ENCODE data around the gene BICC1.

The BICC1 gene

DNA sequence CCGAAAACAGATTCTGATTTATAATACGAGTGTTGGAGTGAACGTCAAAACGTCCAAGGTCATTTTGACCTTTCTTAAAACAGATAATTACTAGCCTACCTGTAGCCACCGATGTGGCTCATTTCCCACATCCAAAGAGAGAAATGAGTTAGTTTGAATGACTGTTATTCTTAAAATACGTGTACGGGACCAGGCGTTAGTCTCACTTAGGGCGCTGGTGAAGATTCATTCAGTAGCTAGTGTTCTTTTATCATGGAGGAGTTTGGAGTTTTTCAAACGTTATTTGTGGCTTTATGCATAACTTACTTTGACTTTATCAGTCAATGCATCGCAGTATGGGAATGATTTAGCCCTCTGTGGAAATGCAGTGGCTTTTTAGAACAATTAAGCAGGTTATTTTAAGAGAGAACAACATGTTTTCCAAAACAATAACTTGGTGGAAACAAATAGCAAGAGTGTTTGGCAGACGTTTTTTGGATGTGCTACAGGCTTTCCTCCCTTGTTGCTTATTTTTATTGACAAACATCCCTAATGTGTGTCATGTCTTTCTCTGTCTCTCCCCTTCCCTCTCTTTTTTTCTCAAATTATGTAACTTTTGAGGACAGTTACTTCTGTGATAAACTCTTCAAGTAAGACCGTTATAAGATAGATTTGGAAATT, 1.6 kb downstream of the BICC1 start:
- Histone ChIP-seq H3K4me1 (ENCODE audit: control insufficient read depth in 1 of 2, insufficient read depth in 2 of 2, low read length in 2 of 2) (peaks cover 0 to 5% of the 10 kb centered on the region in 2 donors), H3K9ac (ENCODE audit: low read depth in 1 of 2, low read length in 2 of 2) (no peak overlapping the region), H3K36me3 (ENCODE audit: control insufficient read depth in 1 of 2, insufficient read depth in 2 of 2, low read length in 2 of 2) (no peaks in the 10 kb centered on the region), H3K27ac (ENCODE audit: low read depth, low read length) (no peak overlapping the region), H3K9me3 (ENCODE audit: control insufficient read depth in 1 of 2, low read length in 2 of 2) (no peaks in the 10 kb centered on the region), H3K27me3 (ENCODE audit: control insufficient read depth in 1 of 2, insufficient read depth in 2 of 2, low read length in 2 of 2) (peaks cover 29 to 47% of the 10 kb centered on the region in 2 donors), H3K4me3 (ENCODE audit: low read depth in 1 of 2, low read length in 2 of 2) (peak overlapping the region; percentile 21 to 70)

DNA sequence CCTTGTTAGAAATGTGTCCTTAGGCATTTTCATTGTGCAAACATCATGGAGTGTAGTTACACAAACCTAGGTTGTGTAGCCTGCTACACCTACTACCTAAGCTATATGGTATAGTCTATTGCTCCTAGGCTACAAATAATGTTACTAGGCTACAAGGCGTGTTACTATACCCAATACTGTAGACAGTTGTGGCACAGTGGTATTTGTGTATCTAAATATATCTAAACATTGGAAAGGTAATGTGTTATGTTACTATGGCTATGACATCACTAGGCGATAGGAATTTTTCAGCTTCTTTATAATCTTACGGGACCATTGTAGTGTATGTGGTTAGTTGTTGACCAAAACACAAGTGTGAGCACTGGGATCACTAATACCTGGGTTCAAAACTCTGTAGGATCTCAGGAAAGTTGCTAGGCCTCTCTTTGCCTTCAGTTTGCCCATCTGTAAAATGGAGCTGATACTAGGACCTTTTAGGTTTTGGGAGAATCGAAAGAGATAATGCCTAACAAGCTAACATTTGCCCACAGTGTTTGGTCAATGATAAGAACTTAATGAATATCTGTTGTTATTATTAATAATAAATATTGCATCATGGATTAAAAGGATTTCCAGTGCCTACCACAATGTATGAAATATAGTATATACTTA, 2.7 kb downstream of the BICC1 start:
- Histone ChIP-seq H3K4me3 (ENCODE audit: low read depth in 1 of 2, low read length in 2 of 2) (no peak overlapping the region), H3K9me3 (ENCODE audit: control insufficient read depth in 1 of 2, low read length in 2 of 2) (no peaks in the 10 kb centered on the region), H3K27me3 (ENCODE audit: control insufficient read depth in 1 of 2, insufficient read depth in 2 of 2, low read length in 2 of 2) (peaks cover 29 to 42% of the 10 kb centered on the region in 2 donors), H3K36me3 (ENCODE audit: control insufficient read depth in 1 of 2, insufficient read depth in 2 of 2, low read length in 2 of 2) (no peaks in the 10 kb centered on the region), H3K4me1 (ENCODE audit: control insufficient read depth in 1 of 2, insufficient read depth in 2 of 2, low read length in 2 of 2) (peaks cover 0 to 5% of the 10 kb centered on the region in 2 donors), H3K9ac (ENCODE audit: low read depth in 1 of 2, low read length in 2 of 2) (no peak overlapping the region), H3K27ac (ENCODE audit: low read depth, low read length) (no peak overlapping the region)

DNA sequence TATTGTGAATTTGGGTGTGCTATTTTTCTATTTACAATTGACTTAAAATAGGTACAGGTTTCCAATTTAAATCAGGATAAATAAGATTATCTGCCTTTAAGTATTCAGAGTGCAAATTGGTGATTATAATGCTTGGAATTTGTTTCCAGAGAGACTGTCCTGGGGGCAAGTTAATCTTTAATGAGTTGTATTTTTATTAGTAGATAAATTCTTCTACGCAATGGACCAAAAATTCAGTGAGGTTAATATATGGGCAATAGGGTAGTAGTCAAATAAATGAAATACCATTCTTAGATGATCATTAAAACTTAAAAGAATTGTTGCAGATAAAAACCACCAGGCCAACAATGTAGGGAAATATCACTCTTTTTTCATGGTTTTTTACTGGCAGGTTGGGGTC, 3.4 kb downstream of the BICC1 start:
- Histone ChIP-seq H3K9ac (ENCODE audit: low read depth in 1 of 2, low read length in 2 of 2) (no peak overlapping the region), H3K4me3 (ENCODE audit: low read depth in 1 of 2, low read length in 2 of 2) (no peak overlapping the region), H3K27me3 (ENCODE audit: control insufficient read depth in 1 of 2, insufficient read depth in 2 of 2, low read length in 2 of 2) (peaks cover 29 to 35% of the 10 kb centered on the region in 2 donors), H3K27ac (ENCODE audit: low read depth, low read length) (no peak overlapping the region), H3K4me1 (ENCODE audit: control insufficient read depth in 1 of 2, insufficient read depth in 2 of 2, low read length in 2 of 2) (peaks cover 0 to 5% of the 10 kb centered on the region in 2 donors), H3K9me3 (ENCODE audit: control insufficient read depth in 1 of 2, low read length in 2 of 2) (no peaks in the 10 kb centered on the region), H3K36me3 (ENCODE audit: control insufficient read depth in 1 of 2, insufficient read depth in 2 of 2, low read length in 2 of 2) (no peaks in the 10 kb centered on the region)

DNA sequence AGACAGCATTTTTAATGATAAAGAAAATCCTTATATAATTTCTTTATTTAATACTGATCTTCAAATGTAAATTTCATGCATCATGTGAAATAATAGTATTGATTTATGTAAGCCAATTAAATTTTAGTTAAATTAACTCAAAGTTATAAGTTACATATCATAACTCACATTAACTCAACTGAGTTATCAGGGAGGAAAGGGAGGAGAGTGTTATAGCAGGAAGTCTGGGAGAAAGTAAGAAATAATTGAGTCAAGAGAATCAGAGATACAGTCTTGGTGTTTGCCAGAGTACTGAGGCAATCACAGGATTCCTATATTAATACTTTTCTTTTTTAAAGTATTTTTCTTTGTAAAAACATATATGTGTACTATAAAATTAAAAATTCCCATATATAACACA, 4.0 kb downstream of the BICC1 start:
- H3K36me3 ChIP-seq (ENCODE audit: control insufficient read depth in 1 of 2, insufficient read depth in 2 of 2, low read length in 2 of 2) = no peaks in the 10 kb centered on the region
- no peaks in the 10 kb centered on the region for H3K9me3 ChIP-seq (ENCODE audit: control insufficient read depth in 1 of 2, low read length in 2 of 2)
- no peak overlapping the region for H3K9ac ChIP-seq (ENCODE audit: low read depth in 1 of 2, low read length in 2 of 2)
- no peak overlapping the region for H3K27ac ChIP-seq (ENCODE audit: low read depth, low read length)
- peaks cover 27 to 31% of the 10 kb centered on the region in 2 donors for H3K27me3 ChIP-seq (ENCODE audit: control insufficient read depth in 1 of 2, insufficient read depth in 2 of 2, low read length in 2 of 2)
- no peak overlapping the region for H3K4me3 ChIP-seq (ENCODE audit: low read depth in 1 of 2, low read length in 2 of 2)
- H3K4me1 ChIP-seq (ENCODE audit: control insufficient read depth in 1 of 2, insufficient read depth in 2 of 2, low read length in 2 of 2) = peaks cover 0 to 5% of the 10 kb centered on the region in 2 donors

DNA sequence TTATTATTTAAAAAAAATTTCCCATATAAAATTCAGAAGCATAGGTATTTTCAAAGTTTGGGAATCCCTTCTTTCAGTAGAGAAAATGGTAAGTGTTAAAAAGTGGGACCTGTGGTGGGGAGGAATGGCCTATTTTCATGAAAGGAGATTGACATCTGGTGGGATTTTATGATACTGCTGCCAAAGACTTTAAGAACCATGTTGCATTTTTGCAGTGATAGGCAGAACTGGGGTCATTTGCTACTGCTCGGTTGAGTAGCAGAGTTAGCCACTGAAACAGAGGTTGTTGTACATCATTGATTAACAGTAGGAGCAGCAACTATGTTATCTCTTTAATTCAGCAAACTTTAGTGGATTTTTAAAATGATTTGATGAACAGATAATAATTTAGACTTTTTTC, 4.4 kb downstream of the BICC1 start:
- Histone ChIP-seq H3K9me3 (ENCODE audit: control insufficient read depth in 1 of 2, low read length in 2 of 2) (no peaks in the 10 kb centered on the region), H3K9ac (ENCODE audit: low read depth in 1 of 2, low read length in 2 of 2) (no peak overlapping the region), H3K36me3 (ENCODE audit: control insufficient read depth in 1 of 2, insufficient read depth in 2 of 2, low read length in 2 of 2) (no peaks in the 10 kb centered on the region), H3K4me1 (ENCODE audit: control insufficient read depth in 1 of 2, insufficient read depth in 2 of 2, low read length in 2 of 2) (peaks cover 0 to 5% of the 10 kb centered on the region in 2 donors), H3K4me3 (ENCODE audit: low read depth in 1 of 2, low read length in 2 of 2) (no peak overlapping the region), H3K27me3 (ENCODE audit: control insufficient read depth in 1 of 2, insufficient read depth in 2 of 2, low read length in 2 of 2) (peaks cover 24 to 27% of the 10 kb centered on the region in 2 donors), H3K27ac (ENCODE audit: low read depth, low read length) (no peak overlapping the region)

DNA sequence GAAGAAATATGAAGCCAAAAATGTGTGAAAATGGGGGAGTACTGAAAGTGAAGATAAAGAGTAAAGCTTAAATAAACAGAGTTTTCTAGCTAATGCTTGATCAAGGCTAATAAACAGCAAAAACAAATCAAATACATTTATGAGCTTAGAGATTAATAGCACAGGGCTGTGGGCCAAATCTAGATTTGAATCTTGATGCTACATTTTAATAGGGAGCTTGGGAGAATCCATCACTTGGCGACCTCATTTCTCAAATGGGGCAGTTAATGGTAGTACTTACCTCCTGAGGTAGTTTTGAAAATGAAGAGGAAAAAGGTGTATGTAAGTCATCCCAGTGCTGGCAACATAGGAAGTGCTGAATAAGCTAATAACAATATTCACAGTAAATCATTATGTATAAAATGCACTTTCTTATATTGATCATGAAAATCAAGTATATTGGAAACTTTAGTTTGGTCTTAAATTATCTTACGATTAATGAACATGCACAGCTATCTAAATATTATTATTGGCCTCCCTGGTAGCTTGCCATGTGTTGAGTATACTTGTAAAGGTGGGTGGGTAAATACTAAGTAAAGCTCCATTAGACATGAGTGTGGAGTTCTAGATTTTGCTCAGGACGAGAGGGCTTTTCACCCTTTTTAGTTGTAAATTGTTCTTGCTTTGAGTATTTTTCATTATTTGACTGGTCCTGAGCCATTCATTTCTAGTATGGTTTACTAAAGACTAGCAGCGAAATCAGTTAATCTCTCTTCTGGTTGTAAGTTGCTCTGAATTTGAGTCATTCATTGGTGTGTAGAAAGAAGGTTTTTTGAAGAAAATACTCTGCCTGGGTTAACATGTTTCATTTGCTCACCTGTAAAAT, 5.1 kb downstream of the BICC1 start:
- no peak overlapping the region for H3K27ac ChIP-seq (ENCODE audit: low read depth, low read length)

DNA sequence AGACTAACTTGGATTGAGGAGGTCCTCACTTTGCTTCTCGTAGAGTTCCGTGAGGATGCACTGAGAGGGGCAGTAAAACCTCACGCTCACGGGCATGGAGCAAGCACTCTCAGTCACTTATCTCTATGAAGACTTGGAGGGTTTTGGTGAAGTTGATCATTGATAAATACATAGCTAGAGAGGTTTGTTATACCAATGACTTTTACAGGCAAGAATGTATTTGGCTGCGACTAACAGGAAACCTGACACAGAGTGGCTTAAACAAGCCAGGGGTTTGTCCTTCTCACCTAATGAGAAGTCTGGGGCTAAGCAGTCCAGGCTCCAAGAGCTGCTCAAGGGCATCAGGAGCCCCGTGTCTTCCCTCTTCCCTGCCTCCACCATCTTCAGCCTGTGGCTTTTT, 6.1 kb downstream of the BICC1 start:
- Histone ChIP-seq H3K4me3 (ENCODE audit: low read depth in 1 of 2, low read length in 2 of 2) (no peak overlapping the region), H3K4me1 (ENCODE audit: control insufficient read depth in 1 of 2, insufficient read depth in 2 of 2, low read length in 2 of 2) (no peaks in the 10 kb centered on the region), H3K9ac (ENCODE audit: low read depth in 1 of 2, low read length in 2 of 2) (no peak overlapping the region), H3K9me3 (ENCODE audit: control insufficient read depth in 1 of 2, low read length in 2 of 2) (no peaks in the 10 kb centered on the region), H3K27me3 (ENCODE audit: control insufficient read depth in 1 of 2, insufficient read depth in 2 of 2, low read length in 2 of 2) (peaks cover 12 to 16% of the 10 kb centered on the region in 2 donors), H3K36me3 (ENCODE audit: control insufficient read depth in 1 of 2, insufficient read depth in 2 of 2, low read length in 2 of 2) (no peaks in the 10 kb centered on the region), H3K27ac (ENCODE audit: low read depth, low read length) (no peak overlapping the region)

More for the DNA sequence above, 5.1 kb downstream of the BICC1 start:
- no peak overlapping the region for H3K9ac ChIP-seq (ENCODE audit: low read depth in 1 of 2, low read length in 2 of 2)
- no peak overlapping the region for H3K4me3 ChIP-seq (ENCODE audit: low read depth in 1 of 2, low read length in 2 of 2)
- no peaks in the 10 kb centered on the region for H3K36me3 ChIP-seq (ENCODE audit: control insufficient read depth in 1 of 2, insufficient read depth in 2 of 2, low read length in 2 of 2)
- no peaks in the 10 kb centered on the region for H3K9me3 ChIP-seq (ENCODE audit: control insufficient read depth in 1 of 2, low read length in 2 of 2)
- no peaks in the 10 kb centered on the region for H3K4me1 ChIP-seq (ENCODE audit: control insufficient read depth in 1 of 2, insufficient read depth in 2 of 2, low read length in 2 of 2)
- H3K27me3 ChIP-seq (ENCODE audit: control insufficient read depth in 1 of 2, insufficient read depth in 2 of 2, low read length in 2 of 2) = peaks cover 20 to 23% of the 10 kb centered on the region in 2 donors

DNA sequence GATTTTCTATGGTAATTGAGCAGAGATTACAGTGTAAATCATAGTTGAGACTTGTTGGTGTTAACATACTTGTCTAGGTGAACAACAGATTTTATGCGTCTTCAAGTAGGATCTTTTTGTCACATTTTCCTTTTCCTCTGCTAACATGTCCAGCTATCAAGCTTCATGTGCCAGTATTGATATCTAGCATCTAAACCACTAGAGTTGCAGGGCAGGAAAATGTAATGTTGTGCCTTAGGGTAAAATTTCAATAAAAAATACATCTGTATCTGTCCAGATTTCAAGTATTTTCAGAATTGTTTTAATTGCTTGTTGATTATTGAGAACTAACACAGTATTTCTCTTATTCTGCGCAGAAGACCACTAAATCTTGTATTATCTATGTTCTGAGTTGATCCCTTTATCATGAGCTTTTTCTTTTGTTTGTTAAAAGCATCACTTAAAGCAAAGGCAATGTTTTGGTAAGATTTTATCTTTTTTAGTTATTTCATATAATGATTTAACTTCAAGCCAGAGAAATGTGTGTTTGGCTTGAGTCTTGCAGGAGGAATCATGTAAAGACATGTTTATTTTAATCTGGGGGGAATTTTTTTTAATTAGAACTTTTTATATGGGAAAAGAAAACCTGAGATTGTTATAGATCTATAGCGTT, 16.5 kb downstream of the BICC1 start:
- H3K27me3 ChIP-seq (ENCODE audit: control insufficient read depth in 1 of 2, insufficient read depth in 2 of 2, low read length in 2 of 2) = no peaks in the 10 kb centered on the region
- no peak overlapping the region for H3K27ac ChIP-seq (ENCODE audit: low read depth, low read length)
- no peaks in the 10 kb centered on the region for H3K36me3 ChIP-seq (ENCODE audit: control insufficient read depth in 1 of 2, insufficient read depth in 2 of 2, low read length in 2 of 2)
- H3K4me1 ChIP-seq (ENCODE audit: control insufficient read depth in 1 of 2, insufficient read depth in 2 of 2, low read length in 2 of 2) = no peaks in the 10 kb centered on the region
- H3K9me3 ChIP-seq (ENCODE audit: control insufficient read depth in 1 of 2, low read length in 2 of 2) = no peaks in the 10 kb centered on the region
- no peak overlapping the region for H3K4me3 ChIP-seq (ENCODE audit: low read depth in 1 of 2, low read length in 2 of 2)
- no peak overlapping the region for H3K9ac ChIP-seq (ENCODE audit: low read depth in 1 of 2, low read length in 2 of 2)

DNA sequence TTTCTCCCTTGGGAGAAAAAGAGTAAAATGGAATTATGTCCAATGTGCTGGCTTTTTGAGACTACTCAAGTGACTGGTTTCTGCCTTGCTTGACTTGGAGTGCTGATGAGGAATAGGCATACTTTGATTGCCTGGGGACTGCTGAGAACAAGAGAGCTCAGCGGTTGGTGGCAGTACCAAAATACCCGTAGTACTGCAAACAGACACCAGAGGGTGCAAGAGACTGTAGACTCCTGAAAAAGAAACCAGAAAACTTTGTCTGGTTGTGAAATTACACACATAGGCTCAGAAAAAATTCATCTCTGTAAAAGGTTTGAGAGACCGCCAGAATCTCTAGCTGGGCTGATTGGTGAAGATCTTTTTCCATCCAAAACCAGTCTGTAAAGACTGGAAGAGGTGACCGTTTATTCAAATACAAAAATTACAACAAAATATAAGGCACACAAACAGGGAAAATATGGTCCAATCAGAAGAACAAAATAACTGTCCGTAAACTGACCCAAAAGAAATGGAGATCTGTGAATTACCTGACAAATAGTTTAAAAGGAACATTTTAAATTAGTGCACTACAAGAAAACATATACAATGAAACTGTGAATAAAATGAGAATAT, 18.5 kb downstream of the BICC1 start:
- Histone ChIP-seq H3K27ac (ENCODE audit: low read depth, low read length) (no peak overlapping the region), H3K36me3 (ENCODE audit: control insufficient read depth in 1 of 2, insufficient read depth in 2 of 2, low read length in 2 of 2) (no peaks in the 10 kb centered on the region), H3K4me3 (ENCODE audit: low read depth in 1 of 2, low read length in 2 of 2) (no peak overlapping the region), H3K9ac (ENCODE audit: low read depth in 1 of 2, low read length in 2 of 2) (no peak overlapping the region), H3K9me3 (ENCODE audit: control insufficient read depth in 1 of 2, low read length in 2 of 2) (no peaks in the 10 kb centered on the region), H3K27me3 (ENCODE audit: control insufficient read depth in 1 of 2, insufficient read depth in 2 of 2, low read length in 2 of 2) (no peaks in the 10 kb centered on the region), H3K4me1 (ENCODE audit: control insufficient read depth in 1 of 2, insufficient read depth in 2 of 2, low read length in 2 of 2) (no peaks in the 10 kb centered on the region)

All from duodenal mucosa (tissue), 2 donors.